ENCODE data around the gene SCARB1.

DNA sequence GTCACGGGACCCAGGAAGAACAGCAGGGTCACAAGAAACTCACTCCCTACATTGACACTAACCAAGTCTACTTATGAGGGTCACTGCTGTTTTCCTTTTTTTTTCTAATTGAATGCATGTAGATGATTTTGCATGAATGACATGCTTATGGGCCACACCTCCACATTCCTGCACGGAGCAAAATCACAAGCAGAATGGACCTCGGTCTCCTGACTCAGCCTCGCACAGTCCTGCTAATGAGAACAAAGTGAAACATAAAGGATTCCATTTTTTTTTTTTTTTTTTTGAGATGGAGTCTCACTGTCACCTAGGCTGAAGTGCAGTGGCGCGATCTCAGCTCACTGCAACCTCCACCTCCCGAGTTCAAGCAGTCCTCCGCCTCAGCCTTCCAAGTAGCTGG lies 12.3 kb downstream of the SCARB1 start:
- TF ChIP-seq, protein P1, sequence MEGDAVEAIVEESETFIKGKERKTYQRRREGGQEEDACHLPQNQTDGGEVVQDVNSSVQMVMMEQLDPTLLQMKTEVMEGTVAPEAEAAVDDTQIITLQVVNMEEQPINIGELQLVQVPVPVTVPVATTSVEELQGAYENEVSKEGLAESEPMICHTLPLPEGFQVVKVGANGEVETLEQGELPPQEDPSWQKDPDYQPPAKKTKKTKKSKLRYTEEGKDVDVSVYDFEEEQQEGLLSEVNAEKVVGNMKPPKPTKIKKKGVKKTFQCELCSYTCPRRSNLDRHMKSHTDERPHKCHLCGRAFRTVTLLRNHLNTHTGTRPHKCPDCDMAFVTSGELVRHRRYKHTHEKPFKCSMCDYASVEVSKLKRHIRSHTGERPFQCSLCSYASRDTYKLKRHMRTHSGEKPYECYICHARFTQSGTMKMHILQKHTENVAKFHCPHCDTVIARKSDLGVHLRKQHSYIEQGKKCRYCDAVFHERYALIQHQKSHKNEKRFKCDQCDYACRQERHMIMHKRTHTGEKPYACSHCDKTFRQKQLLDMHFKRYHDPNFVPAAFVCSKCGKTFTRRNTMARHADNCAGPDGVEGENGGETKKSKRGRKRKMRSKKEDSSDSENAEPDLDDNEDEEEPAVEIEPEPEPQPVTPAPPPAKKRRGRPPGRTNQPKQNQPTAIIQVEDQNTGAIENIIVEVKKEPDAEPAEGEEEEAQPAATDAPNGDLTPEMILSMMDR (CRISPR knock-in tag; IDR thresholded peaks at IDR 0.05) = no peak
- TF ChIP-seq KLF16 (CRISPR knock-in tag; IDR thresholded peaks at IDR 0.05) = no peak
- no peak for TF ChIP-seq RNF2 (conservative IDR thresholded peaks at IDR 0.05; ENCODE audit: low read depth)
